Measurements from ENCODE around the gene AP3B1. TPM values are rescaled to one million over a fixed set of nuclear protein-coding genes. Genes with fewer than 3 reads are reported as not detected.

The AP3B1 gene
- total RNA-seq, 1 experiment from 2014 or later = 45.3 TPM

- CTCF ChIA-PET = no interaction called here
- H3K4me3 ChIP-seq (ENCODE audit: low read depth, low read length, poor library complexity, severe bottlenecking) = no peak overlapping the region
- BruUV-seq (replicated peaks) = no TSS peak
- no peaks in the 10 kb centered on the region for H3K9me3 ChIP-seq (ENCODE audit: low read depth, low read length, poor library complexity, severe bottlenecking)
- POLR2A ChIA-PET (ENCODE audit: low non-redundant PET) = no interaction called here
- no peaks in the 10 kb centered on the region for H3K27me3 ChIP-seq (replicated peaks; ENCODE audit: insufficient read depth, low read depth, low read length, poor library complexity)
- H3K36me3 ChIP-seq (ENCODE audit: insufficient read depth, low read length, poor library complexity, severe bottlenecking) = no peaks in the 10 kb centered on the region
- no peak for DNase-seq (ENCODE audit: low spot score)
- intact Hi-C loops (cut with micrococcal nuclease; ENCODE audit: unreplicated experiment) = no loop called here
- TF ChIP-seq EZH2 (IDR thresholded peaks at IDR 0.05; ENCODE audit: borderline replicate concordance, low read depth, low read length, poor library complexity, severe bottlenecking) (no peak), CTCF (conservative IDR thresholded peaks at IDR 0.05; ENCODE audit: low read depth, low read length) (no peak)
- no peaks in the 10 kb centered on the region for H3K4me1 ChIP-seq (ENCODE audit: insufficient read depth, low read length, poor library complexity, severe bottlenecking)
- H3K27ac ChIP-seq (ENCODE audit: low read depth, low read length, poor library complexity, severe bottlenecking) = no peak overlapping the region
These were observed 15.3 kb downstream of the AP3B1 start for GRCh38 chr5:78279194-78279593.

GRCh38 chr5:78277715-78278114 lies 16.8 kb downstream of the AP3B1 start:
- TF ChIP-seq CTCF (conservative IDR thresholded peaks at IDR 0.05; ENCODE audit: low read depth, low read length) (no peak), EZH2 (IDR thresholded peaks at IDR 0.05; ENCODE audit: borderline replicate concordance, low read depth, low read length, poor library complexity, severe bottlenecking) (no peak)
- no peaks in the 10 kb centered on the region for H3K9me3 ChIP-seq (ENCODE audit: low read depth, low read length, poor library complexity, severe bottlenecking)
- no peak overlapping the region for H3K4me3 ChIP-seq (ENCODE audit: low read depth, low read length, poor library complexity, severe bottlenecking)
- H3K36me3 ChIP-seq (ENCODE audit: insufficient read depth, low read length, poor library complexity, severe bottlenecking) = no peaks in the 10 kb centered on the region
- no peaks in the 10 kb centered on the region for H3K27me3 ChIP-seq (replicated peaks; ENCODE audit: insufficient read depth, low read depth, low read length, poor library complexity)
- POLR2A ChIA-PET (ENCODE audit: low non-redundant PET) = no interaction called here
- BruUV-seq (replicated peaks) = no TSS peak
- DNase-seq (ENCODE audit: low spot score) = no peak
- no peak overlapping the region for H3K27ac ChIP-seq (ENCODE audit: low read depth, low read length, poor library complexity, severe bottlenecking)
- intact Hi-C loops (cut with micrococcal nuclease; ENCODE audit: unreplicated experiment) = no loop called here
- CTCF ChIA-PET = no interaction called here
- no peaks in the 10 kb centered on the region for H3K4me1 ChIP-seq (ENCODE audit: insufficient read depth, low read length, poor library complexity, severe bottlenecking)

- no peaks in the 10 kb centered on the region for H3K27me3 ChIP-seq (replicated peaks; ENCODE audit: insufficient read depth, low read depth, low read length, poor library complexity)
- no peaks in the 10 kb centered on the region for H3K36me3 ChIP-seq (ENCODE audit: insufficient read depth, low read length, poor library complexity, severe bottlenecking)
- no peak overlapping the region for H3K4me3 ChIP-seq (ENCODE audit: low read depth, low read length, poor library complexity, severe bottlenecking)
- no TSS peak for BruUV-seq (replicated peaks)
- TF ChIP-seq EZH2 (IDR thresholded peaks at IDR 0.05; ENCODE audit: borderline replicate concordance, low read depth, low read length, poor library complexity, severe bottlenecking) = no peak
- TF ChIP-seq CTCF (conservative IDR thresholded peaks at IDR 0.05; ENCODE audit: low read depth, low read length) = no peak
- DNase-seq (ENCODE audit: low spot score) = no peak
- H3K4me1 ChIP-seq (ENCODE audit: insufficient read depth, low read length, poor library complexity, severe bottlenecking) = no peaks in the 10 kb centered on the region
- no peaks in the 10 kb centered on the region for H3K9me3 ChIP-seq (ENCODE audit: low read depth, low read length, poor library complexity, severe bottlenecking)
- intact Hi-C loops (cut with micrococcal nuclease; ENCODE audit: unreplicated experiment) = no loop called here
- ChIA-PET POLR2A (ENCODE audit: low non-redundant PET) (no interaction called here), CTCF (no interaction called here)
- no peak overlapping the region for H3K27ac ChIP-seq (ENCODE audit: low read depth, low read length, poor library complexity, severe bottlenecking)
These were observed 18.4 kb downstream of the AP3B1 start for GRCh38 chr5:78275998-78276543.
